Measurements from ENCODE around the gene SRBD1. TPM values are rescaled to one million over a fixed set of nuclear protein-coding genes. Genes with fewer than 3 reads are reported as not detected.

The SRBD1 gene
- total RNA-seq, 1 donor from 2014 or later: 9.1 TPM

DNA sequence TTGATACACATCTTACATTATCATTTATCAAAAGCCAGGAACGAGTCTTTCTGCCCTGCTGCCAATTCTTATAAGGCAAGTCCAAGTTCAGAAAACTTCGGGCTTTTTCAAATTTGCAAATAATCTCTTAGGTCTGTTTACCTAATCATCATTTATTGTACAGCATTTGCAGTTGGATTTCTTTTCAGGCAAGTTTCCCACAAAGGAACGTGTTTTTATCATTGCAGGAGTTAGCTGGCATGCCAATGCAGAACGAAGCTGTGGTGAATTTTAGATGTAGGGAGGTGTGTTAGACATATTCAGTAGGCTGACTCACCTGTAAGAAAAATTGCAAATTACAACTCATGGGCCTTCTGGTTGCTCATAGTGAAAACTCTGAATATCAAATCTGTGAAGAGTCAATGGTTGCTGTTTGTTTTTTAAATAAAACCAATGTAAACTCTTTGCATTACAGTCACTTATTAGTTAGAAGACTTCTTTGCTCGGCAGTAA, 209.6 kb downstream of the SRBD1 start:
- TF ChIP-seq POLR2AphosphoS5 (IDR thresholded peaks at IDR 0.05; ENCODE audit: insufficient read depth in 1 of 2, low read depth in 1 of 2) (no peak), POLR2A (IDR thresholded peaks at IDR 0.05) (no peak)
- TF ChIP-seq, protein P1, sequence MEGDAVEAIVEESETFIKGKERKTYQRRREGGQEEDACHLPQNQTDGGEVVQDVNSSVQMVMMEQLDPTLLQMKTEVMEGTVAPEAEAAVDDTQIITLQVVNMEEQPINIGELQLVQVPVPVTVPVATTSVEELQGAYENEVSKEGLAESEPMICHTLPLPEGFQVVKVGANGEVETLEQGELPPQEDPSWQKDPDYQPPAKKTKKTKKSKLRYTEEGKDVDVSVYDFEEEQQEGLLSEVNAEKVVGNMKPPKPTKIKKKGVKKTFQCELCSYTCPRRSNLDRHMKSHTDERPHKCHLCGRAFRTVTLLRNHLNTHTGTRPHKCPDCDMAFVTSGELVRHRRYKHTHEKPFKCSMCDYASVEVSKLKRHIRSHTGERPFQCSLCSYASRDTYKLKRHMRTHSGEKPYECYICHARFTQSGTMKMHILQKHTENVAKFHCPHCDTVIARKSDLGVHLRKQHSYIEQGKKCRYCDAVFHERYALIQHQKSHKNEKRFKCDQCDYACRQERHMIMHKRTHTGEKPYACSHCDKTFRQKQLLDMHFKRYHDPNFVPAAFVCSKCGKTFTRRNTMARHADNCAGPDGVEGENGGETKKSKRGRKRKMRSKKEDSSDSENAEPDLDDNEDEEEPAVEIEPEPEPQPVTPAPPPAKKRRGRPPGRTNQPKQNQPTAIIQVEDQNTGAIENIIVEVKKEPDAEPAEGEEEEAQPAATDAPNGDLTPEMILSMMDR (IDR thresholded peaks at IDR 0.05): no peak
- Histone ChIP-seq H3K4me3 (no peak overlapping the region), H3K27ac (no peak overlapping the region), H3K36me3 (no peaks in the 10 kb centered on the region), H3K27me3 (no peaks in the 10 kb centered on the region), H3K4me1 (no peaks in the 10 kb centered on the region), H3K9me3 (no peaks in the 10 kb centered on the region)
- no peak for DNase-seq (ENCODE audit: extremely low spot score in 2 of 2)
- intact Hi-C loops (cut with DNase I): no loop called here

DNA sequence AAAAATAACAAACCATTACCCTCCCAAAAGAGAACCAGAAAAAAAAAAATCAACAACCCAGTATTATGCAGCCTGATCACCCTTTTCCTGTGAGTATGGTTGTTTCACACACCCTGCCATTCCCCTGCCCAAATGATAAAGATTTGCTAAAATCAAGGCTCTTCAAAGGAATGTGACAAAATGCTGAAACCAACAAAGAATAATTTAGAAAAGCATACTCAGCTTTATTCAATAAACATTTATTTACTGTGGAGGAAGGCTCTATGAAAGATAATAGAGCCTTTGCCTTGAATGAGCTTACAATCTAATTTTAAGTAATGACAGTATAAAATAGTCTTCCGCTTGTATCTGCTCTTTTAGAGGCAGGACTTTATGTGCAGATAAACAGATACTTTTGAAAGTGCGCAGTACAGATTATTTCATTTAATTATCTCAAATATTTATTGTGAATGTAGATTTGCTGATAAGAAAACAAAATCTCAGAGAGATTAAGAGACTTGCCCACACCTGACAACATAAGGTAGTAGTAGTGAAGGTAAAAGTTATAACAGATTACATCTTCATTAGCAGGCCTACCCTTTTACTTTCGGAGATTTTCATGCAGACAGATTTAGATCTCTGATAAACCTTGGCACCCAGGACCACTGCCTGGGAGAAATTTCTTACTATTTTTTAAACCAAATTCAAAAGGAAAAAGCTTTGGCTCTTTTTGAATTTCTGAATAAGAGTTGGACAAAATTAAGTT, 211.9 kb downstream of the SRBD1 start:
- H3K9me3 ChIP-seq: no peaks in the 10 kb centered on the region
- no peak overlapping the region for H3K4me3 ChIP-seq
- no peaks in the 10 kb centered on the region for H3K27me3 ChIP-seq
- DNase-seq (ENCODE audit: extremely low spot score in 2 of 2): no peak
- intact Hi-C loops (cut with DNase I): no loop called here
- H3K27ac ChIP-seq: no peak overlapping the region
- TF ChIP-seq, protein P1 (IDR thresholded peaks at IDR 0.05): no peak
- TF ChIP-seq POLR2A (IDR thresholded peaks at IDR 0.05): no peak
- TF ChIP-seq POLR2AphosphoS5 (IDR thresholded peaks at IDR 0.05; ENCODE audit: insufficient read depth in 1 of 2, low read depth in 1 of 2): no peak
- H3K36me3 ChIP-seq: no peaks in the 10 kb centered on the region
- no peaks in the 10 kb centered on the region for H3K4me1 ChIP-seq

DNA sequence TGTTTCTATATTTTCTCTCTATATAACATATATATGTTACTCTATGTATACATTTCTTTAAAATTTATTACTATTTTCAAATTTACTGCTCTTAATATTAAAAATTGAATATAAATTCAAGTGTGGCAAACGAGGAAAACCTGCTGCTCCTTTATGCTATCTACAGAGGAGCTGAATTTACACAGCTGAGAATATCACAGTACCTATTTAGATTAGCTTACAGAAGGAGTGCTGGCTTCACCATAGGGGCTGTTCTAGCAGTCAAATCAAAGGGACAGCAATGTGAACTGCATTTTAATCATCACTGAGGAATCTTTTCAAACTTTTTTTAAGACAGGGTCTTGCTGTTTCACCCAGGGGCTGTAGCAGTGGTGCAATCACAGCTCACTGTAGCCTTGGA, 213.8 kb downstream of the SRBD1 start:
- intact Hi-C loops (cut with DNase I): no loop called here
- Histone ChIP-seq H3K4me3 (no peak overlapping the region), H3K27me3 (no peaks in the 10 kb centered on the region), H3K9me3 (no peaks in the 10 kb centered on the region), H3K4me1 (no peaks in the 10 kb centered on the region), H3K27ac (no peak overlapping the region), H3K36me3 (no peaks in the 10 kb centered on the region)
- DNase-seq (ENCODE audit: extremely low spot score in 2 of 2): no peak
- no peak for TF ChIP-seq POLR2A (IDR thresholded peaks at IDR 0.05)
- TF ChIP-seq, protein P1 (IDR thresholded peaks at IDR 0.05): no peak
- TF ChIP-seq POLR2AphosphoS5 (IDR thresholded peaks at IDR 0.05; ENCODE audit: insufficient read depth in 1 of 2, low read depth in 1 of 2): no peak

DNA sequence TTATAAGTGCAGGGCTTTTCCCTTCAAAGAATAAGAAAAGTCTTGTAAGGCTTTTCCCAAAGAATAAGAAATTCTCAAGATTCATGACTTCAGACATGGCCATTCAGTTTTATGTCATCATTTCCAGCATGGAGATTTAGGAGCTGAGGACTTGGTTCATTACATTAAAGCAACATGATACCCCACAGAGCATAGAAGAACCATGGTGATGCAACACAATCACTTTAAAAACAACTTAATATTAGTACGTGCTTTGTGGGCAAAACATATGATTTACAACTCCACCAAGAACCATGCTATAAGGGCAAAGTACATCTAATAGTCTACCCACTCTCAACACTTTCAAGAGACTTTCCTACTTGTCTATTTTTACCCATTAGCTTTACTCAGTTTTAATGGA, 214.4 kb downstream of the SRBD1 start:
- no peaks in the 10 kb centered on the region for H3K27me3 ChIP-seq
- no peaks in the 10 kb centered on the region for H3K9me3 ChIP-seq
- H3K4me3 ChIP-seq: no peak overlapping the region
- TF ChIP-seq POLR2A (IDR thresholded peaks at IDR 0.05): no peak
- intact Hi-C loops (cut with DNase I): no loop called here
- DNase-seq (ENCODE audit: extremely low spot score in 2 of 2): no peak
- no peaks in the 10 kb centered on the region for H3K4me1 ChIP-seq
- H3K27ac ChIP-seq: no peak overlapping the region
- peaks cover 0 to 4% of the 10 kb centered on the region in 2 donors for H3K36me3 ChIP-seq

DNA sequence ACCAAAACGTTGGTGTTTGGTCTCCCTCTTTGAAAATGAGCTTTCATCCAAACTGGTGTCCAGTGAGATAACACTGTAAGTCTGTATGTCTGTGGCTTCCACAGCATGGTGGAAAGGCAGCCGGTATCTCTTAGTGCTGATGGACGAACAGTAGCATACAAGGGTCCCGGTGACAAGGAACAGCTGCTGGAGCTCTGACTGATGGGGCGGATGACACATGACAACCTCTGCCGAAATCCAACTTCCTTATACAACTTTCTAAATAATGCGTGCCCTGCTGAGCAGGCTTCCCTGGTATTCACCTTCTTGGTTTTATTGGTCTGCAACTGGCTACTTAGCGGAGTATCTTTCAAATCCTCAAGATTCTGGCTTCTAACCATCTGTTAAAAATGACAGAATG, 216.2 kb downstream of the SRBD1 start:
- Histone ChIP-seq H3K36me3 (peaks cover 0 to 4% of the 10 kb centered on the region in 2 donors), H3K4me1 (no peaks in the 10 kb centered on the region), H3K9me3 (no peaks in the 10 kb centered on the region), H3K27me3 (no peaks in the 10 kb centered on the region), H3K4me3 (no peak overlapping the region), H3K27ac (no peak overlapping the region)
- TF ChIP-seq POLR2AphosphoS5 (IDR thresholded peaks at IDR 0.05; ENCODE audit: insufficient read depth in 1 of 2, low read depth in 1 of 2) (no peak), POLR2A (IDR thresholded peaks at IDR 0.05) (no peak)
- TF ChIP-seq, protein P1 (IDR thresholded peaks at IDR 0.05): no peak
- DNase-seq (ENCODE audit: extremely low spot score in 2 of 2): no peak
- intact Hi-C loops (cut with DNase I): no loop called here
